Measurements from ENCODE around the gene NTRK2. TPM values are rescaled to one million over a fixed set of nuclear protein-coding genes. Genes with fewer than 3 reads are reported as not detected.
A peak's percentile ranks its signal among the peaks of the same experiment; 100 is the strongest.

NTRK2 gene
- total RNA-seq, 1 donor from 2014 or later, result 0.02 TPM

GRCh38 chr9:84860249-84861115, 191.0 kb downstream of the NTRK2 start:
- no peaks in the 10 kb centered on the region for H3K9me3 Mint-ChIP-seq
- TF ChIP-seq EZH2 (IDR thresholded peaks at IDR 0.05) (no peak), EZH2phosphoT487 (IDR thresholded peaks at IDR 0.05) (peak; percentile 27)
- Histone ChIP-seq H3K79me2 (ENCODE audit: low read depth) (no peaks in the 10 kb centered on the region), H3K27ac (no peak overlapping the region), H3K9ac (no peak overlapping the region), H3F3A (ENCODE audit: low read depth) (peaks cover 27% of the 10 kb centered on the region), H3K27me3 (no peaks in the 10 kb centered on the region), H3K36me3 (no peaks in the 10 kb centered on the region), H3K4me3 (no peak overlapping the region), H2AFZ (replicated peaks) (peak overlapping the region; percentile 19), H3K4me2 (peak overlapping the region; percentile 51), H3K4me1 (peaks cover 50% of the 10 kb centered on the region), H4K20me1 (ENCODE audit: low read depth) (no peaks in the 10 kb centered on the region), H3K9me3 (ENCODE audit: low read depth) (no peaks in the 10 kb centered on the region)
- H3K4me1 Mint-ChIP-seq, result peaks cover 68% of the 10 kb centered on the region
- H3K4me3 Mint-ChIP-seq, result peak overlapping the region; percentile 73
- H3K27ac Mint-ChIP-seq, result peak overlapping the region; percentile 67
- H3K27me3 Mint-ChIP-seq (ENCODE audit: insufficient read depth, low read depth), result peaks cover 2% of the 10 kb centered on the region
- no peaks in the 10 kb centered on the region for H3K36me3 Mint-ChIP-seq
- peak; percentile 32 for DNase-seq (ENCODE audit: low spot score)

- Mint-ChIP-seq H3K36me3 (no peaks in the 10 kb centered on the region), H3K9me3 (no peaks in the 10 kb centered on the region), H3K27me3 (ENCODE audit: insufficient read depth, low read depth) (no peaks in the 10 kb centered on the region), H3K27ac (peak overlapping the region; percentile 67), H3K4me1 (peaks cover 68% of the 10 kb centered on the region), H3K4me3 (peak overlapping the region; percentile 73)
- H3K79me2 ChIP-seq (ENCODE audit: low read depth), result no peaks in the 10 kb centered on the region
- no peaks in the 10 kb centered on the region for H3K9me3 ChIP-seq (ENCODE audit: low read depth)
- H3K27me3 ChIP-seq, result no peaks in the 10 kb centered on the region
- no peak overlapping the region for H3K27ac ChIP-seq
- no peaks in the 10 kb centered on the region for H3K36me3 ChIP-seq
- H3K4me1 ChIP-seq, result peaks cover 50% of the 10 kb centered on the region
- H3K9ac ChIP-seq, result no peak overlapping the region
- TF ChIP-seq CTCF (IDR thresholded peaks at IDR 0.05) (no peak), EZH2phosphoT487 (IDR thresholded peaks at IDR 0.05) (no peak), EZH2 (IDR thresholded peaks at IDR 0.05) (no peak)
- H3K4me3 ChIP-seq, result no peak overlapping the region
- H4K20me1 ChIP-seq (ENCODE audit: low read depth), result no peaks in the 10 kb centered on the region
- peak overlapping the region; percentile 51 for H3K4me2 ChIP-seq
- no peak for DNase-seq (ENCODE audit: low spot score)
- peaks cover 27% of the 10 kb centered on the region for H3F3A ChIP-seq (ENCODE audit: low read depth)
- no peak overlapping the region for H2AFZ ChIP-seq (replicated peaks)
Measured at GRCh38 chr9:84861455-84861854, 191.9 kb downstream of the NTRK2 start.

- Histone ChIP-seq H3K4me2 (no peak overlapping the region), H3K4me3 (no peak overlapping the region), H3K36me3 (no peaks in the 10 kb centered on the region), H3K9me3 (ENCODE audit: low read depth) (no peaks in the 10 kb centered on the region), H3K27me3 (no peaks in the 10 kb centered on the region), H2AFZ (replicated peaks) (no peak overlapping the region), H3K4me1 (peaks cover 51% of the 10 kb centered on the region), H3K79me2 (ENCODE audit: low read depth) (no peaks in the 10 kb centered on the region), H3K9ac (no peak overlapping the region), H3F3A (ENCODE audit: low read depth) (peaks cover 27% of the 10 kb centered on the region), H4K20me1 (ENCODE audit: low read depth) (no peaks in the 10 kb centered on the region), H3K27ac (no peak overlapping the region)
- H3K27me3 Mint-ChIP-seq (ENCODE audit: insufficient read depth, low read depth), result no peaks in the 10 kb centered on the region
- H3K9me3 Mint-ChIP-seq, result no peaks in the 10 kb centered on the region
- H3K4me3 Mint-ChIP-seq, result peak overlapping the region; percentile 73
- peak overlapping the region; percentile 67 for H3K27ac Mint-ChIP-seq
- peaks cover 70% of the 10 kb centered on the region for H3K4me1 Mint-ChIP-seq
- H3K36me3 Mint-ChIP-seq, result no peaks in the 10 kb centered on the region
- TF ChIP-seq CTCF (IDR thresholded peaks at IDR 0.05) (no peak), EZH2phosphoT487 (IDR thresholded peaks at IDR 0.05) (no peak), EZH2 (IDR thresholded peaks at IDR 0.05) (no peak)
- no peak for DNase-seq (ENCODE audit: low spot score)
Measured at GRCh38 chr9:84862308-84862707, 192.8 kb downstream of the NTRK2 start.

GRCh38 chr9:84862810-84863287, 193.3 kb downstream of the NTRK2 start:
- no peak overlapping the region for H3K4me3 ChIP-seq

More at GRCh38 chr9:84862810-84863287, 193.3 kb downstream of the NTRK2 start:
- H3K27ac Mint-ChIP-seq, result peak overlapping the region; percentile 48
- no peaks in the 10 kb centered on the region for H3K79me2 ChIP-seq (ENCODE audit: low read depth)
- peaks cover 70% of the 10 kb centered on the region for H3K4me1 Mint-ChIP-seq
- peaks cover 2% of the 10 kb centered on the region for H3K27me3 Mint-ChIP-seq (ENCODE audit: insufficient read depth, low read depth)
- H3K36me3 Mint-ChIP-seq, result peaks cover 3% of the 10 kb centered on the region
- no peak for TF ChIP-seq EZH2 (IDR thresholded peaks at IDR 0.05)
- no peak for TF ChIP-seq CTCF (IDR thresholded peaks at IDR 0.05)
- no peak for TF ChIP-seq EZH2phosphoT487 (IDR thresholded peaks at IDR 0.05)
- no peak overlapping the region for H3K9ac ChIP-seq
- peaks cover 56% of the 10 kb centered on the region for H3K4me1 ChIP-seq
- no peak overlapping the region for H3K27ac ChIP-seq
- H3K4me2 ChIP-seq, result peak overlapping the region; percentile 38
- H3K9me3 ChIP-seq (ENCODE audit: low read depth), result no peaks in the 10 kb centered on the region
- no peaks in the 10 kb centered on the region for H3K27me3 ChIP-seq
- H3K36me3 ChIP-seq, result no peaks in the 10 kb centered on the region
- no peaks in the 10 kb centered on the region for H4K20me1 ChIP-seq (ENCODE audit: low read depth)
- peaks cover 27% of the 10 kb centered on the region for H3F3A ChIP-seq (ENCODE audit: low read depth)
- DNase-seq (ENCODE audit: low spot score), result peak; percentile 79
- no peak overlapping the region for H3K4me3 Mint-ChIP-seq
- H3K9me3 Mint-ChIP-seq, result no peaks in the 10 kb centered on the region
- H2AFZ ChIP-seq (replicated peaks), result no peak overlapping the region

Measured in neural progenitor cell (in vitro differentiated cells).